AG04450 (cell line): ENCODE data around the gene RHBDF2. TPM values are rescaled to one million over a fixed set of nuclear protein-coding genes. Genes with fewer than 3 reads are reported as not detected.
"Not testable (repeated sequence)": the region's sequence is repeated elsewhere in the genome, so short reads cannot be mapped to it uniquely, and the experiment has no call there.

Source experiments
- CTCF ChIA-PET: fragments of 300-600, 350-600 bp; formaldehyde crosslinking; extraction: SDS; loops from one replicate; lab custom pipeline; 2022; ENCODE audit warnings: antibody characterized with exemption, inconsistent platforms; lab: Charles Lee
- POLR2A ChIA-PET: fragments of 350-600 bp; formaldehyde crosslinking; extraction: SDS; loops from one replicate; lab custom pipeline; 2021; ENCODE audit warnings: antibody characterized with exemption, inconsistent platforms; lab: Yijun Ruan, JAX
- DNase-seq: peaks from one replicate; pipeline ENCODE4 v3.0.0-alpha.2; 2011; ENCODE audit warnings: low read depth, low spot score
- H3K27ac ChIP-seq: one replicate; pipeline ENCODE4 v1.5.1; 2012; ENCODE audit warnings: low read depth, low read length, control low read depth
- H3K27me3 ChIP-seq: one replicate; pipeline ENCODE4 v1.6.0; 2012; ENCODE audit warnings: low read length; ENCODE audit not compliant: control insufficient read depth, insufficient read depth
- H3K4me3 ChIP-seq: 2 replicates; pipeline ENCODE4 v1.5.1; 2011; ENCODE audit warnings: mild to moderate bottlenecking, low read depth, low read length, control low read depth
- H3K9me3 ChIP-seq: 2 replicates; pipeline ENCODE4 v1.5.1; 2012; ENCODE audit warnings: low read length; ENCODE audit not compliant: control insufficient read depth, insufficient read depth
- polyA plus RNA-seq: library from polyadenylated mRNA; depleted of rRNA; stranded (reverse); fragments of >200 nt; gene quantifications from 2 replicates; pipeline ENCODE4 v1.2.3, GENCODE V29; 2011
- TF ChIP-seq, protein P1 (sequence below): IDR thresholded peaks from 2 replicates; pipeline ENCODE4 v1.5.1; 2011; ENCODE audit warnings: low read depth, low read length, control low read depth, inconsistent platforms

Gene RHBDF2
- polyA plus RNA-seq, 1 experiment = 5.4 TPM

DNA sequence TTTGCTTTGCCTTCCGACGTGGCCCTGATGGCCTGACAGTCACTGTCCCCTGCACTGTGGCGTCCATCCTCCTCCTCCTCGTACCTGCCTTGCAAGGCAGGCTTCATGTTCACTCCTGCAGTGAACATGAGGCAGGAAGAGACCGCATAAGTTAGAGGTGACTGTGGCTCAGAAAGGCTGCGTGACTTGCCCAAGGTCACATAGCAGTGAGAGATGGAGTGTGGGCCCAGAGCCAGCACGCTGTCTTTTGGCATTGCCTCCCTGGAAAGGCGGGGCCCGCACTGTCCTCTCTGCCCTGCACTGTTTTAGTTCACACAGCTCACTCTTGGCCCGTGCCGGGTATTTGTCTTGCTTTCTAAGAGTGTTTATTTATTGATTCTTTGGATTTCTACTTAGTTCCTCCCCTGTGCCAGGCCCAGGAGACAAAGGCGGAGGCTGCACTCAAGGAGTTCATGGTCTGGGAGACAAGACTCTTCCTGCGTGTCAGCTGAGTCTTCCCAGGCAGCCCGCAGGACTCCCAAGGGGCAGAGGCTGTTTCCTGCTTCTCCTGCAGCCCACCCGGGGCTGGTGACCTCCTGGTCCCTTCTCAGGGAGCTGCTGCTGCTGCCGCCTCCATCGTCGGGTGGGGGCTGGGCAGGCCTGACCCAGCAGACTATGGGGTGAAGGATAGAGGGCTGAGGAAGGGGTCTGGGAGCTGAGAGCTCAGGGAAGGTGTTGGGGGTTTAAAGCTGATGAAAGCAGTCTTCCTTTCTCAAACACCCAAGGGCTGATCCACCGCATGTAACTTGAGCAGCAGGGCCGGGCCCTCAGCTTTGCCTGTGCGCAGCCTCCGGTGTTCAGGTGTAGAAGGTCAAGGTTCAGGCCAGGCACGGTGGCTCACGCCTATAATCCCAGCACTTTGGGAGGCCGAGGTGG, 23.6 kb upstream of the RHBDF2 start:
- TF ChIP-seq, protein P1, sequence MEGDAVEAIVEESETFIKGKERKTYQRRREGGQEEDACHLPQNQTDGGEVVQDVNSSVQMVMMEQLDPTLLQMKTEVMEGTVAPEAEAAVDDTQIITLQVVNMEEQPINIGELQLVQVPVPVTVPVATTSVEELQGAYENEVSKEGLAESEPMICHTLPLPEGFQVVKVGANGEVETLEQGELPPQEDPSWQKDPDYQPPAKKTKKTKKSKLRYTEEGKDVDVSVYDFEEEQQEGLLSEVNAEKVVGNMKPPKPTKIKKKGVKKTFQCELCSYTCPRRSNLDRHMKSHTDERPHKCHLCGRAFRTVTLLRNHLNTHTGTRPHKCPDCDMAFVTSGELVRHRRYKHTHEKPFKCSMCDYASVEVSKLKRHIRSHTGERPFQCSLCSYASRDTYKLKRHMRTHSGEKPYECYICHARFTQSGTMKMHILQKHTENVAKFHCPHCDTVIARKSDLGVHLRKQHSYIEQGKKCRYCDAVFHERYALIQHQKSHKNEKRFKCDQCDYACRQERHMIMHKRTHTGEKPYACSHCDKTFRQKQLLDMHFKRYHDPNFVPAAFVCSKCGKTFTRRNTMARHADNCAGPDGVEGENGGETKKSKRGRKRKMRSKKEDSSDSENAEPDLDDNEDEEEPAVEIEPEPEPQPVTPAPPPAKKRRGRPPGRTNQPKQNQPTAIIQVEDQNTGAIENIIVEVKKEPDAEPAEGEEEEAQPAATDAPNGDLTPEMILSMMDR = no peak
- peak overlapping the region; percentile 31 for H3K27ac ChIP-seq
- DNase-seq = no peak
- ChIA-PET POLR2A (interaction anchor here (1.0 to 1.4 kb wide), 3 partner anchors 9 to 32 kb away, joined by 4 to 8 read pairs (median 8); no protein-coding TSS in a partner anchor), CTCF (interaction anchor here (1.1 to 3.6 kb wide), 7 partner anchors 10 to 190 kb away, joined by 4 to 41 read pairs (median 14); partner anchors contain the start of gene PRCD)
- no peaks in the 10 kb centered on the region for H3K27me3 ChIP-seq
- no peak overlapping the region for H3K4me3 ChIP-seq
- H3K9me3 ChIP-seq = no peaks in the 10 kb centered on the region

DNA sequence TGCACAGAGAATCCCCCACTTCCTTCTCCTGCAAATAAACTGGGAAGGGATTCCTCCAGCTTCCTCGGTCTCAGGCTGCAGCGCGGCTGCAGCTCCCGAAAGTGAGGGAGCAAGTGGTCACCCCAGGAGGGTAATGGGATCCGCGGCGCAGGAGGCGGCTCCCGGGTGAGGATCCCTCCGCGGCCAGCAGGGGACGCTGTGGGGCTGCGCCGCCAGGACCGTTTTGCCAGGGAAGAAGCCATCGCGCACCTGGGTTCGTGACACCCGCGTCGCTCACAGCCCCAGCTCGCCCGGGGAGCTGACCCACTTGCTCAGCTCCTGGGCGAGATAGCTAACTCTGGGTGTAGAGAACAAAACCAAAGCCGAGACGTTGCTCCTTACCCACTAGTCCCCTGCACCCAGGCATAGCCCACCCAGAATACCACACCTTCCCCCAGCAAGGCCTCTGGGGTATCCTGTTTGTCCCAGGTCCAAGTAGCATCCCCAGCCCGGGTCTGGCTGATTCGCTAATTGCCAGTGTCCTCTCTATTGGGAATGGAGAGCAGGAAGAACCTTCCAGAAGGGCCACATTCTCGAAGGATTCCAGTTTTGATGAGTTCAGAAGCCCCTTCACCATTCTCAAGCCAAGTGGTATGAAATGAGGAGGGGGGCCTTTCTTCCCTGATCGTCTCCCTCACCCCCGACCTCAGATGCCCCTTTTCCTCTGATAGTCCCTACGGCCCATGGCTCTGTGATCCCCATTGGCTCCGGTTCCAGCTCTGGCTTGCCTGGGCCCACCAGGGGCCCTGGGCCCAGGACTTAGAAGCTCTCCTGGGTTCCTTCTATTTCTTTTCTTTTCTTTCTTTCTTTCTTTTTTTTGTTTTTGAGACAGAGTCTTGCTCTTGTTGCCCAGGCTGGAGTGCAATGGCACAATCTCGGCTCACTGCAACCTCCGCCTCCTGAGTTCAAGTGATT, 22.1 kb upstream of the RHBDF2 start:
- DNase-seq = no peak
- TF ChIP-seq, protein P1 = peak; percentile 99
- ChIA-PET CTCF (interaction anchor here (0.6 to 3.7 kb wide), 48 partner anchors 9 to 218 kb away, joined by 3 to 46 read pairs (median 5); partner anchors contain the start of genes AANAT, JMJD6, METTL23 and MXRA7), POLR2A (interaction anchor here (0.8 to 1.0 kb wide), 2 partner anchors 23 to 34 kb away, joined by 3 read pairs; no protein-coding TSS in a partner anchor)
- no peaks in the 10 kb centered on the region for H3K27me3 ChIP-seq
- H3K27ac ChIP-seq = no peak overlapping the region
- no peak overlapping the region for H3K4me3 ChIP-seq
- H3K9me3 ChIP-seq = no peaks in the 10 kb centered on the region

DNA sequence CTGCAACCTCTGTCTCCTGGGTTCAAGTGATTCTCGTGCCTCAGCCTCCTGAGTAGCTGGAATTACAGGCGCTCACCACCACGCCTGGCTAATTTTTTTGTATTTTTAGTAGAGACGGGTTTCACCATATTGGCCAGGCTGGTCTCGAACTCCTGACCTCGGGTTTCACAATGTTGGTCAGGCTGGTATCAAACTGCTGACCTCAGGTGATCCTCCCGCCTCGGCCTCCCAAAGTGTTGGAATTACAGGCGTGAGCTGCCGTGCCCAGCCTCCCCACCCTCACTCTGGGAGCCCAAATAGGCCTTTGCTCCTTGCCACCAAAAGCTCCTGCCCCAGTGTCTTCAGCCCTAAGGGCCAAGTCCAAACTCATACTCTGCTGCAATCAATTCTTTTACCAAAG, 20.5 kb upstream of the RHBDF2 start:
- H3K4me3 ChIP-seq, H3K9me3 ChIP-seq, H3K27ac ChIP-seq, POLR2A ChIA-PET, DNase-seq, H3K27me3 ChIP-seq: not testable (repeated sequence)
- CTCF ChIA-PET = interaction anchor here (1.9 to 3.7 kb wide), 3 partner anchors 15 to 102 kb away, joined by 6 to 46 read pairs (median 14); no protein-coding TSS in a partner anchor

DNA sequence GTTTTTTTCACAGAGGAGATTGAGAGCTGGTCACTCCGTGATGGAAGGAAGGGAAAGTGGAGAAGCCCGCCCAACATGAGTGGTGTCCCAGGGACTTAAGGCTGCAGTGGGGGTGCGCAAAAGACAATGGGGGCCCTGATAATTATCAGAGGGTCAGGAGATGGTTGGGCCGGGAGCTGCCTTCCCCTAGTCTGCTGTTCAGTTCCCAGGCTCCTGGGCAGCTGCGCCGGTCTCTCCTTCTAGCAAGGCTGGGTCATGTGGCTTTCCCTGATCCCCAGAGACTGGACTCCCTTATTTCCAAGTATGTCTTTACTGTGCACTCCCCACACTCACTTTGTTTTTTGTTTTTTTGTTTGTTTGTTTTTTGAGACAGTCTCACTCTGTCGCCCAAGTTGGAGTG, 20.0 kb upstream of the RHBDF2 start:
- POLR2A ChIA-PET = no interaction called here
- TF ChIP-seq, protein P1 = no peak
- no peak overlapping the region for H3K4me3 ChIP-seq
- DNase-seq = no peak
- CTCF ChIA-PET = interaction anchor here (1.9 to 3.7 kb wide), 2 partner anchors 25 to 103 kb away, joined by 6 to 46 read pairs; no protein-coding TSS in a partner anchor
- no peaks in the 10 kb centered on the region for H3K27me3 ChIP-seq
- no peak overlapping the region for H3K27ac ChIP-seq
- no peaks in the 10 kb centered on the region for H3K9me3 ChIP-seq
